ENCODE measurements around the gene UBE3D. TPM values are rescaled to one million over a fixed set of nuclear protein-coding genes. Genes with fewer than 3 reads are reported as not detected.

The UBE3D gene
- total RNA-seq, 4 donors from 2014 or later = 6.1 to 30.3 (median 14.4) TPM

GRCh38 chr6:83061190-83061589, 4.5 kb downstream of the UBE3D start:
- Histone ChIP-seq H3K36me3 (no peaks in the 10 kb centered on the region), H3K27ac (no peak overlapping the region), H3K4me3 (no peak overlapping the region), H3K9me3 (no peaks in the 10 kb centered on the region), H3K4me1 (peaks cover 4 to 14% (median 8%) of the 10 kb centered on the region in 4 donors), H3K27me3 (no peaks in the 10 kb centered on the region)
- DNase-seq = no peak
- intact Hi-C loops (cut with DNase I; ENCODE audit: low total_unique reads) (loop anchor here (10.0 kb wide), 1 partner anchor 134 kb away; the partner anchor contains the start of genes PGM3 and RWDD2A), in situ Hi-C loops (cut with MboI; ENCODE audit: low pct_ligation_motif_present in 1 of 4, low pct_unique_long_range_greater_than_20kb in 1 of 4, low sequenced_read_pairs in 3 of 4) (loop anchor here in 2 of 4 donors (10.0 to 25.0 kb wide), 3 partner anchors 144 to 451 kb away; partner anchors contain the start of gene PRSS35 (in 1 of the 2))
- no peak for TF ChIP-seq CTCF (IDR thresholded peaks at IDR 0.05)
- TF ChIP-seq POLR2A (IDR thresholded peaks at IDR 0.05) = no peak
- TF ChIP-seq EP300 (IDR thresholded peaks at IDR 0.05; ENCODE audit: low read depth) = no peak
- TF ChIP-seq POLR2AphosphoS5 (IDR thresholded peaks at IDR 0.05) = no peak

GRCh38 chr6:83057705-83058321, 7.8 kb downstream of the UBE3D start:
- peak; percentile 26 for DNase-seq
- no peaks in the 10 kb centered on the region for H3K36me3 ChIP-seq
- intact Hi-C loops (cut with DNase I; ENCODE audit: low total_unique reads) = loop anchor here (5.0 kb wide), 1 partner anchor 786 kb away; no protein-coding TSS in a partner anchor
- 31 to 35% methylated on average over 1 to 4 of the region's 4 CpGs for WGBS, 2 donors (ENCODE audit: low coverage in 1 of 2)
- peaks cover 0 to 3% (median 0%) of the 10 kb centered on the region in 4 donors for H3K4me1 ChIP-seq
- H3K27me3 ChIP-seq = no peaks in the 10 kb centered on the region
- H3K4me3 ChIP-seq = no peak overlapping the region
- in situ Hi-C loops (cut with MboI; ENCODE audit: low pct_ligation_motif_present in 1 of 4, low pct_unique_long_range_greater_than_20kb in 1 of 4, low sequenced_read_pairs in 3 of 4) = loop anchor here (5.0 to 25.0 kb wide), 4 partner anchors 454 to 796 kb away; partner anchors contain the start of gene PRSS35 (in 1 of the 4)
- no peak for TF ChIP-seq POLR2AphosphoS5 (IDR thresholded peaks at IDR 0.05)
- peak; percentile 47 to 59 (median 52) for TF ChIP-seq CTCF (IDR thresholded peaks at IDR 0.05)
- H3K27ac ChIP-seq = no peak overlapping the region
- no peaks in the 10 kb centered on the region for H3K9me3 ChIP-seq

- WGBS, 2 donors (ENCODE audit: low coverage in 1 of 2) = 33 to 35% methylated on average over 2 to 6 of the region's 6 CpGs
- Histone ChIP-seq H3K9me3 (no peaks in the 10 kb centered on the region), H3K27ac (no peak overlapping the region), H3K4me1 (peaks cover 0 to 3% (median 0%) of the 10 kb centered on the region in 4 donors), H3K27me3 (no peaks in the 10 kb centered on the region), H3K4me3 (no peak overlapping the region), H3K36me3 (no peaks in the 10 kb centered on the region)
- TF ChIP-seq CTCF (IDR thresholded peaks at IDR 0.05) (peak; percentile 78 to 85 (median 82)), POLR2A (IDR thresholded peaks at IDR 0.05) (no peak), EP300 (IDR thresholded peaks at IDR 0.05; ENCODE audit: low read depth) (no peak)
- intact Hi-C loops (cut with DNase I; ENCODE audit: low total_unique reads) = loop anchor here (5.0 kb wide), 1 partner anchor 783 kb away; no protein-coding TSS in a partner anchor
- in situ Hi-C loops (cut with MboI; ENCODE audit: low pct_ligation_motif_present in 1 of 4, low pct_unique_long_range_greater_than_20kb in 1 of 4, low sequenced_read_pairs in 3 of 4) = loop anchor here (5.0 to 25.0 kb wide), 4 partner anchors 457 to 793 kb away; partner anchors contain the start of gene PRSS35 (in 1 of the 4)
- DNase-seq = peak; percentile 27
Observed at GRCh38 chr6:83055366-83055964, 10.2 kb downstream of the UBE3D start.

- Histone ChIP-seq H3K36me3 (no peaks in the 10 kb centered on the region), H3K4me1 (peaks cover 0 to 3% (median 0%) of the 10 kb centered on the region in 4 donors), H3K4me3 (no peak overlapping the region), H3K27me3 (no peaks in the 10 kb centered on the region), H3K27ac (no peak overlapping the region), H3K9me3 (no peaks in the 10 kb centered on the region)
- TF ChIP-seq POLR2AphosphoS5 (IDR thresholded peaks at IDR 0.05) (no peak), POLR2A (IDR thresholded peaks at IDR 0.05) (no peak), CTCF (IDR thresholded peaks at IDR 0.05) (no peak), EP300 (IDR thresholded peaks at IDR 0.05; ENCODE audit: low read depth) (no peak)
- 88% methylated on average over 3 of the region's 3 CpGs; no CpG with 5 or more reads in 1 of the 2 donors for WGBS, 2 donors (ENCODE audit: low coverage in 1 of 2)
- intact Hi-C loops (cut with DNase I; ENCODE audit: low total_unique reads) = no loop called here
- in situ Hi-C loops (cut with MboI; ENCODE audit: low pct_ligation_motif_present in 1 of 4, low pct_unique_long_range_greater_than_20kb in 1 of 4, low sequenced_read_pairs in 3 of 4) = loop anchor here in 2 of 4 donors (10.0 to 25.0 kb wide), 2 partner anchors 459 to 779 kb away; partner anchors contain the start of gene PRSS35 (in 1 of the 2)
- DNase-seq = no peak
Observed at GRCh38 chr6:83053678-83054077, 12.0 kb downstream of the UBE3D start.

Measured in transverse colon (tissue), 4 donors.